Measurements from ENCODE around the gene ZNF800. TPM values are rescaled to one million over a fixed set of nuclear protein-coding genes. Genes with fewer than 3 reads are reported as not detected.
A peak's percentile ranks its signal among the peaks of the same experiment; 100 is the strongest.
"Not testable (repeated sequence)": the region's sequence is repeated elsewhere in the genome, so short reads cannot be mapped to it uniquely, and the experiment has no call there.

The ZNF800 gene
- polyA plus RNA-seq (2012; ENCODE audit: insufficient read depth, insufficient read length), result 11.5 TPM

- H3K4me3 ChIP-seq (ENCODE audit: low read length), result peak within 1 kb of the TSS; percentile 84
- DNase-seq (ENCODE audit: low read depth, low spot score), result peak; percentile 81
These were observed at the start of gene ZNF800 for GRCh38 chr7:127392566-127393367. Gene ZNF800, minus strand, starts transcription at chr7:127392708. Its CDS starts 1,151 bp downstream, at chr7:127391557.

GRCh38 chr7:127440206-127440605 is 47.7 kb upstream of the ZNF800 start:
- H3K4me3 ChIP-seq (ENCODE audit: low read length), result no peak overlapping the region
- DNase-seq (ENCODE audit: low read depth, low spot score), result no peak

- DNase-seq (ENCODE audit: low read depth, low spot score), result no peak
- H3K4me3 ChIP-seq (ENCODE audit: low read length), result no peak overlapping the region
These were observed 46.3 kb upstream of the ZNF800 start for GRCh38 chr7:127438836-127439235.

- no peak for DNase-seq (ENCODE audit: low read depth, low spot score)
- no peak overlapping the region for H3K4me3 ChIP-seq (ENCODE audit: low read length)
These were observed 45.3 kb upstream of the ZNF800 start for GRCh38 chr7:127437837-127438236.

GRCh38 chr7:127437241-127437640 is 44.7 kb upstream of the ZNF800 start:
- H3K4me3 ChIP-seq (ENCODE audit: low read length), result no peak overlapping the region
- DNase-seq (ENCODE audit: low read depth, low spot score), result no peak

- H3K4me3 ChIP-seq (ENCODE audit: low read length); DNase-seq (ENCODE audit: low read depth, low spot score): not testable (repeated sequence)
These were observed 36.8 kb upstream of the ZNF800 start for GRCh38 chr7:127429281-127429680.

- no peak for DNase-seq (ENCODE audit: low read depth, low spot score)
- no peak overlapping the region for H3K4me3 ChIP-seq (ENCODE audit: low read length)
These were observed 26.7 kb upstream of the ZNF800 start for GRCh38 chr7:127419196-127419595.

GRCh38 chr7:127418459-127418858 is 26.0 kb upstream of the ZNF800 start:
- H3K4me3 ChIP-seq (ENCODE audit: low read length), result no peak overlapping the region
- no peak for DNase-seq (ENCODE audit: low read depth, low spot score)

- no peak for DNase-seq (ENCODE audit: low read depth, low spot score)
- no peak overlapping the region for H3K4me3 ChIP-seq (ENCODE audit: low read length)
These were observed 24.8 kb upstream of the ZNF800 start for GRCh38 chr7:127417346-127417745.

GRCh38 chr7:127415060-127415742 is 22.7 kb upstream of the ZNF800 start:
- H3K4me3 ChIP-seq (ENCODE audit: low read length), result no peak overlapping the region
- DNase-seq (ENCODE audit: low read depth, low spot score), result no peak

- H3K4me3 ChIP-seq (ENCODE audit: low read length), result no peak overlapping the region
- peak; percentile 39 for DNase-seq (ENCODE audit: low read depth, low spot score)
These were observed 21.5 kb upstream of the ZNF800 start for GRCh38 chr7:127413962-127414361.

GRCh38 chr7:127413326-127413725 is 20.8 kb upstream of the ZNF800 start:
- DNase-seq (ENCODE audit: low read depth, low spot score), result no peak
- no peak overlapping the region for H3K4me3 ChIP-seq (ENCODE audit: low read length)

GRCh38 chr7:127411176-127411575 is 18.7 kb upstream of the ZNF800 start:
- no peak for DNase-seq (ENCODE audit: low read depth, low spot score)
- H3K4me3 ChIP-seq (ENCODE audit: low read length), result no peak overlapping the region

- DNase-seq (ENCODE audit: low read depth, low spot score), result no peak
- H3K4me3 ChIP-seq (ENCODE audit: low read length), result no peak overlapping the region
These were observed 17.1 kb upstream of the ZNF800 start for GRCh38 chr7:127409629-127410028.

- H3K4me3 ChIP-seq (ENCODE audit: low read length), result no peak overlapping the region
- DNase-seq (ENCODE audit: low read depth, low spot score), result no peak
These were observed 12.0 kb upstream of the ZNF800 start for GRCh38 chr7:127404286-127405072.

GRCh38 chr7:127396184-127396583 is 3.7 kb upstream of the ZNF800 start:
- no peak overlapping the region for H3K4me3 ChIP-seq (ENCODE audit: low read length)
- DNase-seq (ENCODE audit: low read depth, low spot score), result peak; percentile 44

GRCh38 chr7:127395104-127395503 is 2.6 kb upstream of the ZNF800 start:
- DNase-seq (ENCODE audit: low read depth, low spot score); H3K4me3 ChIP-seq (ENCODE audit: low read length): not testable (repeated sequence)

GRCh38 chr7:127393368-127394058 is 1.0 kb upstream of the ZNF800 start:
- DNase-seq (ENCODE audit: low read depth, low spot score), result no peak

GRCh38 chr7:127392182-127392565 is 334 bp downstream of the ZNF800 start:
- peak; percentile 41 for DNase-seq (ENCODE audit: low read depth, low spot score)
- H3K4me3 ChIP-seq (ENCODE audit: low read length), result peak overlapping the region; percentile 84

More at GRCh38 chr7:127393368-127394058, 1.0 kb upstream of the ZNF800 start:
- peak overlapping the region; percentile 84 for H3K4me3 ChIP-seq (ENCODE audit: low read length)
